H54 (cell line): ENCODE results near the gene MTARC2.

Experiments used
- DNase-seq: peaks from one replicate; pipeline ENCODE4 v3.0.0; 2011; ENCODE audit warnings: low spot score, mixed read lengths; ENCODE audit not compliant: insufficient read length
- FAIRE-seq: peaks from 3 replicates; lab custom pipeline; 2011; peaks lifted over from hg19 to GRCh38; lab: Jason Lieb, UNC
- POLR2A ChIP-seq: IDR thresholded peaks from 2 replicates; pipeline ENCODE4 v1.6.1; 2011; ENCODE audit warnings: low read depth, mild to moderate bottlenecking, low read length

MTARC2 gene

GRCh38 chr1:220788900-220789299 lies 40.8 kb downstream of the MTARC2 start:
- TF ChIP-seq POLR2A, result no peak
- FAIRE-seq, result no peak
- DNase-seq, result no peak

- no peak for TF ChIP-seq POLR2A
- FAIRE-seq, result no peak
- DNase-seq, result no peak
Measured at GRCh38 chr1:220789532-220790147, 41.5 kb downstream of the MTARC2 start.

- no peak for DNase-seq
Measured at GRCh38 chr1:220791285-220791684, 43.2 kb downstream of the MTARC2 start.

DNA sequence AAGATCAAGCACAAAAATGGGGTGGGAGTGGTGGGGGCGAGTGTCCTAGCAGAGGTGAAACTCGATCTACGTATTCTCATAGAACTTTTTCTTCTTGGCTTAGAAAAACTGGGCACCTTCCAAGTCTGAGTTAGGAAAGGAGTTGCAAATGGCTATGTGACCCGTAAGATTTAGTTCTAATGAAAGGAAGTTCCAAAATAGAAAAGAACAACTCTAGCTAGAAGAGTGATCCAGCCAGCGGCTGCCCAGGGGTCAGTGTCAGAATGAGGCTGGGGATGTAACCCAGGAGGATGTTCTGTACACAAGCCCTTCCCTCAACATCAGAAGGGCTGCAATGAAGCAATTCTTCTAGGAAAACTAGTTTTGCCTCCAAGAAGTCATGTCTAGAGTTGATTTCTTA lies 43.8 kb downstream of the MTARC2 start:
- FAIRE-seq (no peak), DNase-seq (no peak)
- no peak for TF ChIP-seq POLR2A

More at GRCh38 chr1:220791285-220791684, 43.2 kb downstream of the MTARC2 start:
- no peak for FAIRE-seq
- no peak for TF ChIP-seq POLR2A

DNA sequence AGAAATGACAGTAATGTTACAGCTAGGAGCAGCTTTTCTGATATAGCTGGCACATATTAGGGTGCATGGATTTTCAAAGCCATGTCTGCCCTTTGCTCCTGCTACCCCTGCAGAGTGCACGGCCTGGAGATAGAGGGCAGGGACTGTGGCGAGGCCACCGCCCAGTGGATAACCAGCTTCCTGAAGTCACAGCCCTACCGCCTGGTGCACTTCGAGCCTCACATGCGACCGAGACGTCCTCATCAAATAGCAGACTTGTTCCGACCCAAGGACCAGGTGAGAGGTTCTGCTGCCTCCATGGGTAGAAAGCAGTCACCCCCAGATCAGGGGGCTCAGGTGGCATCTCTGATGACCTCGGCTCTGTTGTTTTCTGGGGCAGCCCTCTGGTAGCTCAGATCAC lies 48.4 kb downstream of the MTARC2 start:
- FAIRE-seq, result no peak
- no peak for DNase-seq
- TF ChIP-seq POLR2A, result no peak

- FAIRE-seq, result no peak
- no peak for DNase-seq
- TF ChIP-seq POLR2A, result no peak
Measured at GRCh38 chr1:220797044-220797443, 48.9 kb downstream of the MTARC2 start.

GRCh38 chr1:220797553-220797952 lies 49.4 kb downstream of the MTARC2 start:
- DNase-seq, result no peak
- no peak for TF ChIP-seq POLR2A
- FAIRE-seq, result no peak

- no peak for TF ChIP-seq POLR2A
- no peak for DNase-seq
- FAIRE-seq, result no peak
Measured at GRCh38 chr1:220798338-220798737, 50.2 kb downstream of the MTARC2 start.

DNA sequence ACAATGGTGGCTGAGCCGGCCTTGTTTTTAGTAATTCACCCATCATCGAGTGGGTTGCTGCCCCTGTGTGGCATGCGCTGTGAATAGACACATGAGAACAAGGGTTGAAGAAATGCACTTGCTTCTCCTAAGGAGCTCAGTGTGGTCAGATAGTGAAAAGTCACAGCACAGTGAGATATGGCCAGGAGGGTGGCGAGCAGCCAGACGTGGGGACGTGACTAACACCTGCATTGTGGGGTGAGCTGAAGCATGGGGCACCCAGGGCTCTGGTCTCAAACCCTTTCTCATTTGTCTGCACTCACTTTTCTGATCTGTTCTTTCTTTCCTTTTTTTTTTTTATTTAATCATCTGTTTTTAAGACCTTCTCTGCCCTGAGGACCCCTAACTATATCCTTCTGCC lies 52.1 kb downstream of the MTARC2 start:
- FAIRE-seq (no peak), DNase-seq (no peak)
- no peak for TF ChIP-seq POLR2A

DNA sequence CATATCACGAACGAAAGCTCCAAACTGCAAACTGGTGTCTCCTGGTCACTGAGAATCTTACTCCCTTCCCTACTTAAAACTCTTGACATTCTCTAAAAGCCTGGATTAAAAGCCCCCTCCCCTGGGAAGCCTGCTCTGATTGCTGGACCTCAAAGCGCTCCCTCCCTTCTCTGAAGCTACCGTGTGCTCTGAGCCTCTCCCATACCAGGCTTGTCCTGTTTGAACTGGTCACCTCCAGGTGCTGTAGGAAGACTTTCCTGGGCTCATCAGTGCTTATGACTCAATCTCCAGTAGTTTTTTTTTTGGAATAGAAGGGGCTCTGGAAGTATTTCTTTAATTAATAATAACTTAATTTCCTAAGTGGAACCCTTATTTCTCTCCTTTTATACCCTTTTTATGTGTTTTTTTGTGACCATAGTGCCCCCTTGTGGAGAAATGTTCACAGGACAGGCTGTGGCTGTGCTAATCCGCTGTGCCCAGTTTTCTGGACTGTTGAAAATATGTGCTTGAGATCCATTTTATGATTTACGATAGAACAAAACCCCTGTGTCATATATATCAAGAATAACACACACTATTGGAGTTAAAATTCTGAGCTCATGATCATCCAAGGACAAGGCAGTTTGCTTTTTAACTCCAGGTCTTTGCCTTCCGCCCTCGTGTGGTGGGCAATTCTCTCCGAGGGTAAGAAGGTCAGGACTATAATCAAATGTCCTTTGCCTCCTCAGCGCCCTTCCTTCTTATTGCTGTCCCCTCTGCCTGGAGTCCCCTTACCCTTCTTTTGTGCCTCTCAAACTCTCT lies 55.5 kb downstream of the MTARC2 start:
- no peak for TF ChIP-seq POLR2A

GRCh38 chr1:220804202-220804586 lies 56.1 kb downstream of the MTARC2 start:
- no peak for DNase-seq
- FAIRE-seq, result no peak
- no peak for TF ChIP-seq POLR2A

More for the DNA sequence above, 55.5 kb downstream of the MTARC2 start:
- FAIRE-seq (no peak), DNase-seq (peak; percentile 20)

GRCh38 chr1:220806408-220806807 lies 58.3 kb downstream of the MTARC2 start:
- FAIRE-seq (no peak), DNase-seq (no peak)
- TF ChIP-seq POLR2A, result no peak

DNA sequence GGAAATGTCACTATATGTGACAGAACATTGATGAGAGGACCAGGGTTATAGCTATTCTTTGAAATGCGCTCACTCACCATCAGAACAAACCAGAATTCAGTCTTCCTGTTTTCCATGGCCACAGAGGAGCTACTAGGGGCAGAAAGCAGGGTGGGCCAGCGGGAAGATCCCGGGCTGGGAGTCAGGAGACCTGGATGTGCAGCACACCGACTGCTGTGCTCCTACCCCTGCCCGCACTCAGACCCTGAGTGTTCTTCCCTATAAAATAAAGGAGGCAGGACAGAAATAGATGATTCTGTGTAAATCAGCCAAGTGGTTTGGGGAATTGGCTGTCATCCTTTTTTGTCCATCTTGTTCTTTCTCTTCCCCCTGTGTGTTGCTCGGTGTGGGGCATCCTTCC lies 59.6 kb downstream of the MTARC2 start:
- FAIRE-seq (no peak), DNase-seq (no peak)
- TF ChIP-seq POLR2A, result no peak

DNA sequence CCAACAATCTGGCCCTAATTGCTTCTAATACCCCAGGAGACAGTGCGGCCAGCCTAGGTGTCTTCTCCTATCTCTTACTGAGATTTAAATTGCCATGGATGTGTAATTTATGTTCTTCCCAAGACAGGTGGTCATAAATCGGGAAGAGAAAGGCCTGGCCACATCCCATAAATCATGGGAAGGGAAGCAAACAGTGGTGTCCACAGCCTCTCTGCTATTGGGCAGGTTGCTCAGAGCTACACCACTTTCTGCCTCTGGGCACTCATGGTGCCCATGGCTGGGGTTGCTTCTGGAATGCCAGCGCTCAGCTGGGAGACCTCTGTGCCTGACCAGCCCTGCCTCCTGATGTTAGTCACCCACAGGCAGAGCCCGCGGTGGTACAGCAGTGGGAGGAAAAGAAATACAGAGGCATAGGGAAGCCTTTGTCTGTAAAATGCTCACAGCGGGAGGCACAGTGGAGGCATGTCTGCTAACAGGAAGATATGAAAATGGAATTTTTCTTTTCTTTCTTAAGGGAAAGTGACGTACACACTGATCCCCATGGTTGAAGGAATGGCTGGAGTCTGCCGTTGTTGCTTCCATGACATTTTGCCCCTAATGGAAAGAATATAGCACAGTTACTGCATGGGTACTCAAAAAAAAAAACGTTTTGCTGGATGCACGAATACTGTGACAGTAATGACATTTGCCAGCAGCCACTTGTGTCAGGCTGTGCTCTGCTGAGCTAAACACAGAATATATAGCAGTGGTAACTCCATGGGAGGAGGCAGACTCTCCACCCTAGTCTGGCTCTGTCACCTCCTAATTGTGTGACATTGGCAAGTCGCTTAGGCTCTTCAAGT lies 60.4 kb downstream of the MTARC2 start:
- no peak for FAIRE-seq
- TF ChIP-seq POLR2A, result no peak
- peak; percentile 84 for DNase-seq
